ENCODE results near the gene SCCPDH.

Gene SCCPDH

GRCh38 chr1:246726255-246726679, 2.1 kb downstream of the SCCPDH start:
- TF ChIP-seq EZH2phosphoT487 (IDR thresholded peaks at IDR 0.05; ENCODE audit: low read length) (no peak), CTCF (IDR thresholded peaks at IDR 0.05; ENCODE audit: low read length) (no peak), EZH2 (optimal IDR thresholded peaks at IDR 0.05; ENCODE audit: low read depth, low read length) (no peak)
- Histone ChIP-seq H3K9me2 (replicated peaks; ENCODE audit: insufficient read depth, low read length) (no peaks in the 10 kb centered on the region), H4K20me1 (ENCODE audit: insufficient read depth, low read length) (no peaks in the 10 kb centered on the region), H3K9me3 (replicated peaks; ENCODE audit: insufficient read depth, low read length) (no peaks in the 10 kb centered on the region), H3K79me2 (ENCODE audit: low read length) (no peaks in the 10 kb centered on the region), H2AFZ (ENCODE audit: low read length) (no peak overlapping the region), H3K4me3 (ENCODE audit: low read length) (no peak overlapping the region), H3K4me2 (ENCODE audit: low read depth, low read length) (no peak overlapping the region), H3K27me3 (replicated peaks; ENCODE audit: insufficient read depth, low read length) (no peaks in the 10 kb centered on the region), H3K27ac (ENCODE audit: low read length) (no peak overlapping the region), H3F3A (ENCODE audit: insufficient read depth, low read length) (no peaks in the 10 kb centered on the region), H3K36me3 (replicated peaks; ENCODE audit: insufficient read depth, low read length) (no peaks in the 10 kb centered on the region), H3K9ac (ENCODE audit: low read length) (no peak overlapping the region), H3K4me1 (ENCODE audit: low read length) (no peaks in the 10 kb centered on the region)
- DNase-seq = no peak

- Histone ChIP-seq H3K9me3 (replicated peaks; ENCODE audit: insufficient read depth, low read length) (no peaks in the 10 kb centered on the region), H2AFZ (ENCODE audit: low read length) (no peak overlapping the region), H3K36me3 (replicated peaks; ENCODE audit: insufficient read depth, low read length) (no peaks in the 10 kb centered on the region), H3K9ac (ENCODE audit: low read length) (no peak overlapping the region), H3K4me3 (ENCODE audit: low read length) (no peak overlapping the region), H3K4me2 (ENCODE audit: low read depth, low read length) (no peak overlapping the region), H4K20me1 (ENCODE audit: insufficient read depth, low read length) (no peaks in the 10 kb centered on the region), H3K27ac (ENCODE audit: low read length) (no peak overlapping the region), H3K4me1 (ENCODE audit: low read length) (no peaks in the 10 kb centered on the region), H3K79me2 (ENCODE audit: low read length) (no peaks in the 10 kb centered on the region), H3K27me3 (replicated peaks; ENCODE audit: insufficient read depth, low read length) (no peaks in the 10 kb centered on the region), H3F3A (ENCODE audit: insufficient read depth, low read length) (no peaks in the 10 kb centered on the region), H3K9me2 (replicated peaks; ENCODE audit: insufficient read depth, low read length) (no peaks in the 10 kb centered on the region)
- no peak for DNase-seq
- TF ChIP-seq EZH2phosphoT487 (IDR thresholded peaks at IDR 0.05; ENCODE audit: low read length) (no peak), EZH2 (optimal IDR thresholded peaks at IDR 0.05; ENCODE audit: low read depth, low read length) (no peak), CTCF (IDR thresholded peaks at IDR 0.05; ENCODE audit: low read length) (no peak)
Measured at GRCh38 chr1:246726881-246727280, 2.7 kb downstream of the SCCPDH start.

- H3K27me3 ChIP-seq (replicated peaks; ENCODE audit: insufficient read depth, low read length) = no peaks in the 10 kb centered on the region
- H2AFZ ChIP-seq (ENCODE audit: low read length) = no peak overlapping the region
- H3K9me2 ChIP-seq (replicated peaks; ENCODE audit: insufficient read depth, low read length) = no peaks in the 10 kb centered on the region
- H3K36me3 ChIP-seq (replicated peaks; ENCODE audit: insufficient read depth, low read length) = no peaks in the 10 kb centered on the region
- no peaks in the 10 kb centered on the region for H4K20me1 ChIP-seq (ENCODE audit: insufficient read depth, low read length)
- no peaks in the 10 kb centered on the region for H3K4me1 ChIP-seq (ENCODE audit: low read length)
- no peak overlapping the region for H3K27ac ChIP-seq (ENCODE audit: low read length)
- TF ChIP-seq EZH2phosphoT487 (IDR thresholded peaks at IDR 0.05; ENCODE audit: low read length) (no peak), CTCF (IDR thresholded peaks at IDR 0.05; ENCODE audit: low read length) (no peak), EZH2 (optimal IDR thresholded peaks at IDR 0.05; ENCODE audit: low read depth, low read length) (no peak)
- no peak overlapping the region for H3K4me3 ChIP-seq (ENCODE audit: low read length)
- no peak for DNase-seq
- H3K9ac ChIP-seq (ENCODE audit: low read length) = no peak overlapping the region
- H3K4me2 ChIP-seq (ENCODE audit: low read depth, low read length) = no peak overlapping the region
- H3K9me3 ChIP-seq (replicated peaks; ENCODE audit: insufficient read depth, low read length) = no peaks in the 10 kb centered on the region
- H3K79me2 ChIP-seq (ENCODE audit: low read length) = no peaks in the 10 kb centered on the region
- H3F3A ChIP-seq (ENCODE audit: insufficient read depth, low read length) = no peaks in the 10 kb centered on the region
Measured at GRCh38 chr1:246727594-246727993, 3.4 kb downstream of the SCCPDH start.

Data from MM.1S (cell line).